Putamen (tissue), 1 donor: ENCODE data around the gene SKAP1.
"Not testable (repeated sequence)": the region's sequence is repeated elsewhere in the genome, so short reads cannot be mapped to it uniquely, and the experiment has no call there.

Source experiments
- DNase-seq: peaks from one replicate; pipeline ENCODE4 v3.0.0-alpha.2; 2016; ENCODE audit warnings: low spot score

SKAP1 gene

DNA sequence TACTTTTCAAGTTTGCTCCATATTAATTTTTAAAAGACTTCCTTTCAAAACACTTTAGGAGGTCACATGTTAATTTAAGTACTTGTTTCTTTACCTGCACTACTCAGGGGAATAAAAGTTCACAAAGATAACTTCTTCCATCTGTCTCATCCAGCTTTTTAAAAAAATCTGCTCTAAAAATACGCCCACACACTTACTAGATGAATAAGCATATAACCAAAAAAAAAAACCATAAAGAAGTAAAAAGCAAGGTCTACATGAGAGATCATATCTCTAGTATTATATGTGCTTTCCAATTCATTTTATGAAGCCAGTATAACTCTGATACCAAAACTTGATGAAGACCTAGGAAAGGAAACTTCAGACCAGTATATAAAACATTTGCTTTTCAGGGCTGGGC, 17.2 kb downstream of the SKAP1 start:
- no peak for DNase-seq

DNA sequence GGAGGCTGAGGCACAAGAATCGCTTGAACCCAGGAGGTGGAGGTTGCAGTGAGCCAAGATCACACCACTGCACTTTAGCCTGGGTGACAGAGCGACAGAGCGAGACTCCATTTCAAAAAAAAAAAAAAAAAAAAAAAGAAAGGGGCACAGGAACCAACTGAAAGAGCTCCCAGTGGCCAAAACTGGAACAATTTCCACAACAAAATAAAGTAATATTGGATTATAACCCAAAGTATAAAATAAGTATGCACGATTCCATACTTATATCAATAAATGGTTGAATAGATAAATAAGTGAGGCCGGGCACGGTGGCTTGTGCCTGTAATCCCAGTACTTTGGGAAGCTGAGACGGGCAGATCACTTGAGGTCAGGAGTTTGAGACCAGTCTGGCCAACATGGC, 19.2 kb downstream of the SKAP1 start:
- not testable (repeated sequence) for DNase-seq

DNA sequence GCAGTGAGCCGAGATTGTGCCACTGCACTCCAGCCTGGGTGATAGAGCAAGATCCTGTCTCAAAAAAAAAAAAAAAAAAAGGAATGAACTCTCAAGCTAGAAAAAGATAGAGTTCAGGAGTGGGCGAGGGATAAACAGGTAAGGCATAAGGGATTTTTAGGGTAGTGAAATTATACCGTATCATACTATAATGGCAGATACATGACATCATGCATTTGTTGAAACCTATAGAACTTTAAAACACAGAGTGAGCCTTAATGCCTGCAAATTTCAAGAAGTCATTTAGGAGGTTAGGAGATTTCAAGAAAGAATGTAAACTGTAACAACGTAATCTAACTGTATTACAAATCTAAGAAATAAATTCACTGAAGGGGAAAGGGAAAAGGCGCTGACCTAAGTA, 20.4 kb downstream of the SKAP1 start:
- DNase-seq = no peak

DNA sequence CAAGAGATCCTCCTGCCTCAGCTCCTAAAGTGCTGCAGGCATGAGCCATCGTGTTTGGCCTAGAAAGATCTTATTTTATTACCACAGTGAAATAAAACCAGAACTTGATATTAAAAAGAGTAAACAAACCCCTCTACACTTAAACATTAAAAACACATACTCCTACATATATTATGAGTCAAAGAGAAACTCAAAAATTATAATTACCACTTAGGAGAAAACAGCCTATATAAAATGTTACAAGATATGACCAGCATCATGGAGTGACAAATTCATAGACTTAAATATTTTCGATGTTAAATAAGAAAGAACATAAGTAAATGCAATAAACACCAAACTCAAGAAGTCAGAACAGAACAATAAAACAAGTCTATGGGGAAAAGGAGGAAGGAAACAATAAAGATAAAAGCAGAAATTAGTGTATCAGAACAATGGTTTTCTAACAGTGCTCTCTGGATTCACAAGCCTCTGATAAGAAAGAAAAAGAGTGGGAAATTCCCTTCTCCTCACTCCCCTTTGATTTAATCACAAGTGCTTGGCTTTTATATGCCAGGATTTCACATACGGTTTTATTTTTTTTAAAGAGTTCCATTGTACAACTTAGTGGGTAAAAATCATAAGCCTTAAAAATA, 23.0 kb downstream of the SKAP1 start:
- DNase-seq = no peak

DNA sequence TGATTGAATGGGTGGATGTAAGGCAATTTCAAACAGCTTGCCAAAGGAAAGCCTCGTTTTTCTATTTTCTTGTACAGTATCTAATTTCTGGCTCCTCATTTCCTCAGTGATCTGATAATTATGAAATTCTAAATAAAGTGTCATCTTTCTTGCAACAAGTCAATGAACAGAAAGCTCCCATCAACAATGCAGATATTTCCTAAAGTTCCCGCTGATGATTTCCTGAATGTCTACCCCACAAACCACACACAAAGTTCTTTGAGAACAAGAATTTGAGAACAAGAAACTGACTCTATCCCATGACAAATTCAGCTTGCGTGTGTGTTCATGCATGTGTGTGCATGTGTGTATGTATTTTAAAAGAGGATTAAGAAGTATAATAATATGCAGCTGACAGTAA, 35.2 kb downstream of the SKAP1 start:
- DNase-seq = no peak

DNA sequence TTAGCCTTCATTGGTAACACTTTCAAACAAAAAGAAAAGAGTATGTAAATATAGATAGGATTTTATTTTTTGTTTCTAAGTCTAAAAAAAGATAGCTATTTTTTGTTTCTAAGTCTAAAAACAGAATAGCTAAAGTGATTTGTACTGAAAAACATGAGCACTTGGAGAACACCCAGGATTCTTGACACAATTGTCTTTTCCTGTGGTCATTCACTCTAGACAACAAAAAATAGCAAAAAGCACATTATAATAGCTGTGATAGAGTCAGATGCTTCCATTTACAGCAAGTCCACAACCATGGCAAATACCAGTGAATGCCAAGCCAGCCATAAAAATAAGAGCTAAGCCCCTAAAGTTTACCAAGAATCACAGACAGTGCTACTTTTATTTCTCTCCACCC, 36.7 kb downstream of the SKAP1 start:
- no peak for DNase-seq

DNA sequence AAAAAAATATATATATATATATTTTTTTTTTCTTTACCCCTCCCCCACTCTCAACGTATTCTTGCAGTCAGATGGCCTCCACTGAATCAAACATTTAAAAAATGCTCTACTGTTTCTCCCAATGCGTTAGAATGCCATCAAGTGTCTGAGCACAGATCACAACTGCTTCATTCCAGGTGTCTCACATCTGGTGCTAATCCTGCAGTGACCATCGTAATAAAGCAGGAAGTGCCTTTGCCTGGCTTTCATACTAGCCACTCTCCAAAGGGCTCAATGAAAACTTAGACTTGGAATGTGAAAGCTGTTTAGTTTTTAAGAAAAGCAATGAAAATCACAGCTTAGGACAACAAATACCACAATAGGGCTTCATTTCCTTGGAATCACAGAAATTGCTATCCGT, 37.2 kb downstream of the SKAP1 start:
- DNase-seq = no peak

DNA sequence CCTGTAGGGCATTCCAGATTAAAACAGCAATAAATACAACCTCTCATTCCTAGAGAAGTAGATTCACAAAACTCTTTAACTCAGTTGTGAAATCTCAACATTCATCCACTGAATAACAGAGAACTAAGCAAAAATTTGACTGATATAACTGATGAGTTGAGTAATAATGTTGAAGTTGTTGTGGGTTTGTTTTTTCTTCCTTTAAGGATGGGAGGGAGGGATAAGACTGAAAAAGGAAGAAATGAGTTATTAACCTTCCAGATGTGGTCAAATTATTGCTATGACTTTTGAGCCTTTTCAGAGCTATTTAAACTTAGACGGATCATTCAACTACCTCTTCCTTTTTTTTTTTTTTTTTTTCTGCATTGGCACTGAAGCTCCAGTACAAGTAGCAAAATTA, 38.6 kb downstream of the SKAP1 start:
- no peak for DNase-seq

DNA sequence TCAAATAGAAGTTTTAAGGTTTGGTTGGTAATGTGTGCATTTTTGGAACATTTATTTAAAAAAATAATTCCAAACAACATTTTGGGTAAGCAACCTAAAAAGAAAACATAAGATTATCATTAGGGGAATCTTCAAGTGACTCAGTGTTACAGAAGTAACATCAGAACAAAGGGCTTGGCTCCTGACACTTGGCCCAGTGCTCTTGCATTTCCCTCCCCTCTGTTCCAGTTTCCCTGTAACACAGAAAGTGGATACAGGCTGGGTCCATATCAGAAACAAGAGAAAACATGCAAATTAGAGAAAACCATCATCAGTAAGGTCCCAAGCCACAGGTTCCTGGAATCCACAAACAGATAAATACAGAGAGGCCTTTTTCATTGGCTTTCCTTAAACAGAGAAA, 40.1 kb downstream of the SKAP1 start:
- DNase-seq = no peak

DNA sequence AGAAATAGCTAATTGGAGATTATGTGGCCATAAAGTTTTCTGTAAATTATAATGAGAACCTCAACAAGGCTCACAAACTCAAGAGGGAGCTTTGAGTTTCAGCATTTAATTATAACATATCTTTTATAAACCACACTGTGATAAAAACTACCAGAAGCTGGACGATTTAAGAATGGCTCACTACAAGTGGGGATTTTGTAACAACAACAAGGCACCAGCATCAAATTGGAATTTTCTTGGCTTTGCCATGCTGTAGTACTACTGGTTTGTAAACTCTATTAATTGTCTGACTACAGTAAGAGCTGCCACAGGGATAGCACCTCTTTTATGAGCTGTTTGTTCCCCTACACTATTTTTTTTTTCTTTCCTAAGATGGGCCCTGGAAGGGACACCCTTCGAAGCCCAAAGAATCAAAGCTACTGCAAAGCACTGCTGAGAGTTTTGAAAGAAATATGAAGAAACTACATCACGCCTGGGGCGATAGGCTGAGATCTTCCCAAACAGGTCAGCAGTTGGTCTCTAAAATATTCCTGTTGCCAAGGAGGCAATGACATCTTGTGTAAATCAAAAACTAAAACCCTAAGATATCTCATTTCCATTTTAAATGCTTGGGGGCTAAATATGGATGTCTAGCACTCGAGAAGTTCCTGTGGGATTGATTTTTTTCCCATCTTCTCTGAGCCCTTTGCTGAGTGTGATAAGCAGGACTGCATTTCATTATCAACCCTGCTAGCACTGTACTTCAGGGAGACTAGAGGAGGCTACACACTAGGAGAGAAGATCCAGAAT, 40.9 kb downstream of the SKAP1 start:
- DNase-seq = no peak

DNA sequence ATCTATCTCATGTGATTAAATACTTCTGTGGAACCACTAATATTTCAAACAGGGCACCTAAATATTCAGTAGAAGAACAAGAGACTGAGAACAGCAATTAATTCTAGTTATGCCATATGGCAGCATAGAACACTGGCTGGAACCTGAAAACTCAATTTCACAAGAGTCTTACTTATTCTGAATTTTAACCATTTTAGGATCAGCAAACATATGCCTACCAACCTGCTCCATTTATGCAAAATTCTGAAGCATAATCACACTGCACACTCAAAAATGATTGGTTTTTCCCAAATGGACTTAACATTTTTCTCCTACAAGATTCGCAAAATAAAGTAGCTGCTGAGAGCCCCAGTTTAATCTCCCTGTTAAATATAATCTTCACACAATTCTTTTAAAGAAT, 43.2 kb downstream of the SKAP1 start:
- no peak for DNase-seq

DNA sequence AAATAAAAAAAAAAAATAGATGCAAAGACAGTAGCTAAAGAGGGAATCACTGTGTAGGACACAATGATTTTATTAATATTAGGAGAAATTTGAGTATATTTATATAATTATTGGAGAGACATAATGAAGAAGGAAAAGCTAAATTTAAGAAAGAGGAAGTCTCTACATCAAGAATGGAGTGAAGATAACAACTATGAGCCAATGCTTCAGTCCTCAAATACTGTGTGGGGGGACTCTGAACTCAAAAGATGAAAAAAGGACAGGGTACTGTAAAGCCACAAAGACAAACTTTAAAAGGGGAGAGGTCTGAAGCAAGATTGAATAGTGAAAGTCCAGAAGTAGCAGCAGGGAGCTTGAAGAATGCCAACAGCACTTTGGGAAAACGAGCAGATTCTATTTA, 44.7 kb downstream of the SKAP1 start:
- DNase-seq = no peak

DNA sequence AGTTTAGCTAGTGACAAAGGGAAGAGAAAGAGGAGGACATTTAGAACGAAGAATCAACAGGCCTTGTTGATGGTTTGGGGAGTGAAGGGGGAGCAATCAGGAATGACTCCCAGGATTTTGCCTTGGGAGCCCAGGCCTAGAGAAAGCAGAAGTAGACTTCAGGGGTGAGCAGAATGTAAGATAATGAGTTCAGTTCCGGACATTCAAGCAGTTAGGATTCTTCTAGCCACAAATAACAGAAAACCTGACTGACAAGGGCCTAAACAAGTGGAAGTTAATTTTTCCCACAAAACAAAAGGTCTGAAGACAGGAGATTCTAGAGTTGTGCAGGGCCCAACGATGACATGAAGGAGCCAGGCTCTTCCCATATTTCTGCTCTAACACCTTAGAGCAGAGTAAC, 45.9 kb downstream of the SKAP1 start:
- DNase-seq = no peak

DNA sequence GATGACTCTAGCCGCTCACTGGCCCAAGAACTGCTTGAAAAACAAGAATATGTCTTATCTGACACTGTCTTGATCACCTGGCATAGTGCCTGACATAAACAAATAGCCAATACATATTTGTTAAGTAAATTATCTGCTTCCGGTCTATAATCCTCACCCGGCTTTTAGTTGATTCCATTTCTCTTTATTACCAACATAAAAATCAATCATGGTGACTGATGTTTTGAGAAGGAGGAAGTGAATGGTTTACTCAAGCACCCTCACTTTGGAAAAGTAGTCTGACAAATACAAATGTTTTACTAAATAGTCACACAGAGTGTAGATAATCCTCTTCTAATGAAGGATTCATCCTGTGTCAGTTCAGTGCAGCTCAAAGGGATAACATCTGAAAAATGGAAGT, 47.0 kb downstream of the SKAP1 start:
- no peak for DNase-seq

DNA sequence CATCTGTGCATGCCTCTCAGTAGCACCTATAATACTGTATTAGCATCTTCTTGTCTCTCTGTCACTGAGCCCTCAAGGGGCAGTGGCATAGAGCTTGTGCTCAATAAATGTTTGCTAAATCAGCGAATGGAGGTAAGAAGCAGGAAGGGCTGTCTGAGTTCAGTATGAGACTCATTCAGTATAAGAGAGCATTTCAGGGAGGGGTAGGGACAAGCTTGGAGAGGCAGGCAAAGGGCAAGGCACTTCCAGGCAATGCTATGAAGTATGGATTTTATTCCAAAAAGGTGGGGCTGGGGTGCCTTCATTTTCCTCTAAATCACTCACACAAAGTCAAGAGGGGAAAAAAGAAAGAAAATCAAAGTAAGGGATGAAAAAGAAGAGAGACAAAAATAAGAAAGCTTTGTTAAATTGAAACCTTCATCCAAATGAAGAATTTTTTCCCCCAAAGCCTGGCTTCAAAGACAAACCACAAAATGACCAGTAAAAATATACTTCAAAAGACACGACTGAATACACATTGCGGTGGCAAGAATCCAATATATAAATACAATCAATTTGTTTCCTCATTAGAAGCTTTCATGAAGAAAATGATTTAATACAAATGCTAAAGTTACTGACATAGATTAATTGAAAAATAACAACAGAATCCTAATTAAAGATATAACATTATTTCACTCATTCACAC, 51.2 kb downstream of the SKAP1 start:
- DNase-seq = no peak

DNA sequence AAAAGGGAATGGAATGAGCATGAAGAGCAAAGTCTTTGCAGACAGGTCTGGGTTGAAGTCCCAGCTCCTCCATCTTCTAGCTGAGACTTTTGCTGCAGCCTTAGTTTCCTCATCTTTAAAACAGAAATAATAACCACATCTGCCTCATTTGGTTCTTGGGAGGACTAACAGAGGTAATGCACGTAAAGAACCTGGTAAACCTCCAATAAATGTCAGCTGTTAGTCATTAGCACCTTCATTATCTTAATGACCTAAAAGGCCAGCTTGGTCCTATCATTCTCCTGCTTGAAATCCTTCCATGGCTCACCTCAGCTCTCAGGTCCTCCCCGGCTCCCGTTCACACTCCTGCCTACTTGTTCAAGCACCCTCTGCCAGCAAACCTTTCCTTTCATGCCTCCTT, 51.8 kb downstream of the SKAP1 start:
- no peak for DNase-seq

DNA sequence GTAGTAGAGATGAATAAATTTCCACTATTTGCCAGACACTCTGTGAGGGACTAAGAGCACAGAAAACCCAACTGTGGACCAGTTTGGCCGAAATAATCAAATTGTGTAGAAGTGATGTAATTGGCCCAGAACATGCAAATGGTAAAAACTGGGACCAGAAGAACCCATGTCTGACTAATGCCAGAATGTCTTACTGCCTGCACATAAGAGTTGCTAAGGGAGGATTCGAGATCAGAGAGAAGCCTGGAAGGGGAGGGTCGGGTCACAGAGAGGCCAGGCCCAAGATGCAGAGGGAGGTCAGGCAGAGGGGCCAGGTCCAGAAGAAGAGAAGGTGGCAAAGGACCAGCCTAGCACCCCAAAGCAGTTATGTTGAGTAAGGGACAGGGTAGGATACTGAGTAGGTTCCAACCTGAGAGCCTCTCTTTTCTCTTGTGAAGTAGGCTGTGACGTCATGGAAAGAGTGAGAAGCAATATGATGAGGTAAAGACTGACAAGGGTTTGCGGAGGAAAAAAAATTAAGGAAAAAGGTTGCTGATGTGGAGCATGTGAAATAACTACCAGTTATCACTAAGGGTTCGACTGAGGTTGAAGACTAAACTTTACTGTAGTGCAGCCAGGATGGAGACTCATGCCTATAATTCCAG, 53.2 kb downstream of the SKAP1 start:
- no peak for DNase-seq

DNA sequence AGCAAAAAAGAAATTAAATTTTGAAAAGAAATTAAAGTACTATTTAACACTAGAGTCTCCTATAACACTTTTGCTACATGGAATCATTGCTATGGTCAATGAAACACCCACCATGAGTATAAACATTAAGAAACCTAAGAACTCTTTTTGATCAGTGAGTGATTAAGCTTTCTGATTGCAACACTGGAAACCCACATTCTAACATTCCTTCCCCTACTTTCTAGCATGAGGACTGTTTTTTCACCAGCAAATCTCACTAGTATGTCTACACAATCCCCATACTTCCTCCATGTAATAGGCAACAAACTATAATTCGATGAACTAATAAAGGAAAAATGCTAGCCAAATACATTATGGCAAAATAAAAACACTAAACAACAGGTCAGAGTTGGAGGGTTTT, 54.7 kb downstream of the SKAP1 start:
- no peak for DNase-seq

DNA sequence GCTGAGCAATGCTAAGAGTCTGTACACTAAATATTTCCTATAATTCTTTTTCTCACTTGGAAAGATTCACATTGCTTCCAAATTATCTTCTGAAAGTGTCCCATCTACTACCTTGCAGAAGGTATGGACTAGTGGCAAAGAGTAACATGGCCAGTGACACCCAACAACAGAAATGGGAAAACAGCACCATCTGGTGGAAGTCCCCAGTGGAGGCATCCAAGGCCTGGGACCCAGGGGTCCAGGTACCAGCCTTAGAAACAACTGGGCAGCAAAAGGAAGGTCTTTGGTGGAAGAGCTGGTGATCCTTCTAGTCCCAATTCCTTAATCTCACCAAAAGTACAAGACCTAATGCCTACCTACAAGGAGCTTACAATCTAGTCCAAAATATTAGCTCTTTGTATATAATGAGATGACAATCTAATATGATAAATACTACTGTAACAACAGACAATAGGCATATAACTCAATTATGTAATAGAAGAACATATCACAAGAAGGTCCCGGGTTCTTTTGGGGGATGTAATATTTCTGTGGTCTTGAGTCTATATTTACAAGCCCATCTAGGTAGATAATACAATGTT, 55.3 kb downstream of the SKAP1 start:
- DNase-seq = no peak

DNA sequence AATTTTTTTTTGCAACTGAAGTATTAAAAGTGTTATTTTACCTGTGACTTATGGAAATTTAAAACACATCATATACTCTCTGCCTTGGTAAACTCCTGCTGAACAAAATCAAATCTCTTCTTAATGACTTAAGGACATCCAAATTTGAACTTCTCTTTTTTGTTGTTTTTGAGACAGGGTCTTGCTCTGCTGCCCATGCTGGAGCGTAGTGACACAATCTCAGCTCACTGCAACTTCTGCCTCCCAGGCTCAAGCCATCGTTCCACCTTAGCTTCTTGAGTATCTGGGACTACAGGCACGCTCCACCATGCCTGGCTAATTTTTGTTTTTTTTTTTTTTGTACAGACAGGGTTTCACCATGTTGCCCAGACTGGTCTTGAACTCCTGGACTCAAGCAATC, 56.1 kb downstream of the SKAP1 start:
- DNase-seq = no peak

DNA sequence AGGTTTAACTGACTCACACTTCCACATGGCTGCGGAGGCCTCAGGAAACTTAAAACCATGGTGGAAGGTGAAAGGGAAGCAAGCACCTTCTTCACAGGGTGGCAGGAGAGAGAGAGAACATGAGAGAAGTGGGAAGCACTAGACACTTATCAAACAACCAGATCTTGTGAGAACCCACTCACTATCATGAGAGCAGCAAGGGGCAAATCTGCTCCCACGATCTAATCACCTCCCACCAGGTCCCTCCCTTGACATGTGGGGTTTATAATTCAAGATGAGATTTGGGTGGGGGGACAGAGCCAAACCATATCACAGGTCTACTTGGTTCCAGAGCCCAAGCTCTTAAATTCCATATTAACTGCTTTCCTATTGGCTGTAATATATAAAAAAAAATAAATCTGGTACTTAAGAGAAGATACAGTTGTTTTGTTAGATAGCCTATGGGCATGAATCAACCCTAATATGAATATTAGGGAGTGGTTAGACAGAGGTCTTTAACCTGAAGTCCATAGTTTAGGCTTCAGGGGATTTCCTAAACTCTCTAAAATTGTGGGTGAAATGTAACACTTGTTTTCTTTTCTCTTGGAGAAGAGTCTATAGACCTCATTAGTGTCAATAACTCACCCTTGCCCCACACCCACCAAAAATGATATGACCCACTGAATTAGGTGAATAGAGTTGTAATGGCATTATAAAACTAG, 56.7 kb downstream of the SKAP1 start:
- DNase-seq = no peak

DNA sequence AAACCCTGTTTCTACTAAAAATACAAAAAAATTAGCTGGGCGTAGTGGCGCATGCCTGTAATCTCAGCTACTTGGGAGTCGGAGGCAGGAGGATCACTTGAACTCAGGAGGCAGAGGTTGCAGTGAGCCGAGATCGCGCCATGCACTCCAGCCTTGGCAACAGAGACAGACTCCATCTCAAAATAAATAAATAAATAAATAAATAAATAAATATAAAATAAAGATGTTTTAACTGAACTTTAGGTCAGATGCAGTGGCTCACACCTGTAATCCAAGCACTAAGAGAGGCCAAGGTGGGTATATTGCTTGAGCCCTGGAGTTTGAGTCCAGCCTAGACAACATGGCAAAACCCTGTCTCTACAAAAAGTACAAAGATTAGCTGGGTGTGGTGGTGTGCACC, 61.0 kb downstream of the SKAP1 start:
- DNase-seq = not testable (repeated sequence)
